ENCODE measurements around the gene MRGPRG.

Gene MRGPRG

GRCh38 chr11:3222003-3222855, 3.6 kb upstream of the MRGPRG start:
- Histone ChIP-seq H3K27me3 (ENCODE audit: low read depth, low read length) (no peaks in the 10 kb centered on the region), H3K4me1 (ENCODE audit: low read length) (no peaks in the 10 kb centered on the region), H3K36me3 (replicated peaks; ENCODE audit: low read depth, low read length) (no peaks in the 10 kb centered on the region), H3K27ac (ENCODE audit: low read length) (no peak overlapping the region), H2AFZ (ENCODE audit: low read depth, low read length) (no peak overlapping the region), H3K9me3 (ENCODE audit: insufficient read depth, low read length) (no peaks in the 10 kb centered on the region), H3K4me2 (ENCODE audit: low read length) (no peak overlapping the region), H3K9ac (ENCODE audit: low read length) (no peak overlapping the region), H4K20me1 (ENCODE audit: insufficient read depth, low read length) (no peaks in the 10 kb centered on the region), H3K4me3 (ENCODE audit: low read length) (no peak overlapping the region), H3K79me2 (ENCODE audit: low read length) (no peaks in the 10 kb centered on the region)
- TF ChIP-seq CTCF (IDR thresholded peaks at IDR 0.05; ENCODE audit: low read depth, low read length) (no peak), EZH2phosphoT487 (IDR thresholded peaks at IDR 0.05; ENCODE audit: low read depth) (no peak)

DNA sequence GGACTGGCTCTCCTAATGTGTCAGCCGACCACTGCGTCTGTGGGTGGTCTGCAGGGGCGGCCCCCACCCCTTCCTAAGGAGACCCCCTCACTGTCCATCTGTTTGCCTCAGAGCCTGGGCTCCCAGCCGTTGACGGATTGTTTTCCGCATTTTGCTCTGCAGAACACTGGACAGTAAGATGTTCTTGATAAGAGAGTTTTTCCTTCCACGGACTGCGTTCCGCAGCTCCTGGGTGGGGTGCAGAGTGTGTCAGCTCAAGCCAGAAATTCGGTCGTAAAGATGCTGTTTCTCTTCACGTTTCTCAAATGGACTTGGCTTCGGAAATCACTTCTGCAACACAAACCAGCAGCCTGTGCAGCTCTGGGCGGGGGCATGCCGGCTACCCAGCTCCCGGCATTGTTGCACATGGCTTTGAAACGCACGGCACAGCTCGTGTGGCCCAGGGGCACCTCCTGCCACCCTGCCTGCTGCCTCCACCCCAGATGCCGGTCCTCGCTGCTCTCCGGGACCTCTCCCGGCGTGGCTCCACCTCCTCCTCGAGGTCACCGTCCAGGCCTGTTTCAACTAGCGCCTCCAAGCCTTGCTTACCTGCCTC, 2.9 kb upstream of the MRGPRG start:
- no peaks in the 10 kb centered on the region for H4K20me1 ChIP-seq (ENCODE audit: insufficient read depth, low read length)
- no peak overlapping the region for H3K4me3 ChIP-seq (ENCODE audit: low read length)
- peaks cover under 1% of the 10 kb centered on the region for H3K27me3 ChIP-seq (ENCODE audit: low read depth, low read length)
- H3K36me3 ChIP-seq (replicated peaks; ENCODE audit: low read depth, low read length): no peaks in the 10 kb centered on the region
- no peak overlapping the region for H3K9ac ChIP-seq (ENCODE audit: low read length)
- no peak overlapping the region for H3K27ac ChIP-seq (ENCODE audit: low read length)
- TF ChIP-seq EZH2phosphoT487 (IDR thresholded peaks at IDR 0.05; ENCODE audit: low read depth) (no peak), CTCF (IDR thresholded peaks at IDR 0.05; ENCODE audit: low read depth, low read length) (no peak)
- no peaks in the 10 kb centered on the region for H3K4me1 ChIP-seq (ENCODE audit: low read length)
- no peaks in the 10 kb centered on the region for H3K79me2 ChIP-seq (ENCODE audit: low read length)
- H3K4me2 ChIP-seq (ENCODE audit: low read length): no peak overlapping the region
- H2AFZ ChIP-seq (ENCODE audit: low read depth, low read length): no peak overlapping the region
- H3K9me3 ChIP-seq (ENCODE audit: insufficient read depth, low read length): no peaks in the 10 kb centered on the region

- no peaks in the 10 kb centered on the region for H3K36me3 ChIP-seq (replicated peaks; ENCODE audit: low read depth, low read length)
- no peak overlapping the region for H3K9ac ChIP-seq (ENCODE audit: low read length)
- H3K27ac ChIP-seq (ENCODE audit: low read length): no peak overlapping the region
- H4K20me1 ChIP-seq (ENCODE audit: insufficient read depth, low read length): no peaks in the 10 kb centered on the region
- no peak overlapping the region for H3K4me3 ChIP-seq (ENCODE audit: low read length)
- no peaks in the 10 kb centered on the region for H3K9me3 ChIP-seq (ENCODE audit: insufficient read depth, low read length)
- no peak overlapping the region for H2AFZ ChIP-seq (ENCODE audit: low read depth, low read length)
- H3K4me2 ChIP-seq (ENCODE audit: low read length): no peak overlapping the region
- no peak for TF ChIP-seq EZH2phosphoT487 (IDR thresholded peaks at IDR 0.05; ENCODE audit: low read depth)
- TF ChIP-seq CTCF (IDR thresholded peaks at IDR 0.05; ENCODE audit: low read depth, low read length): no peak
- peaks cover 7% of the 10 kb centered on the region for H3K27me3 ChIP-seq (ENCODE audit: low read depth, low read length)
- no peaks in the 10 kb centered on the region for H3K4me1 ChIP-seq (ENCODE audit: low read length)
- no peaks in the 10 kb centered on the region for H3K79me2 ChIP-seq (ENCODE audit: low read length)
These were observed 2.2 kb upstream of the MRGPRG start for GRCh38 chr11:3220521-3221407.

DNA sequence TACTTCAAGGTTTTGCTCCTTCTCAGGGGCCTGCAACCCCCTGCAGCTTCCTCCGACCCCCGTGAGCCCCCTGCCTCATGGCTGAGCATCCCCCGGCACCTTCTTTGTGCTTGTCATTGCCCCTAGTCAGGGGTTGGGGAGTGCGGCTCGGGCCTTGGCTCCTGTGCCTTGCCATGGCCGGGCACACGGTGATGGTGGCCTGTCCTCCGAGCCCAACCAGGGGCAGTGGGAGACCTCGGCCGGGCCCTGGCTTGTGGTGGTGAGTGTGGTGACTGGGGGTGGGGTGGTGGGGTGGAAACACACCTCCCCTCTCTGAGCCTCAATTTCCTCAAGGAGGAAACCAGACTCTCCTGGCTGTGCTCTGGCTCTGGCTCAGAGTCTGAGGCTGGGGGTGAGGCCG, 1.5 kb upstream of the MRGPRG start:
- Histone ChIP-seq H3K9me3 (ENCODE audit: insufficient read depth, low read length) (no peaks in the 10 kb centered on the region), H3K9ac (ENCODE audit: low read length) (no peak overlapping the region), H3K27me3 (ENCODE audit: low read depth, low read length) (peaks cover 7% of the 10 kb centered on the region), H3K4me3 (ENCODE audit: low read length) (no peak overlapping the region), H4K20me1 (ENCODE audit: insufficient read depth, low read length) (no peaks in the 10 kb centered on the region), H3K79me2 (ENCODE audit: low read length) (no peaks in the 10 kb centered on the region), H3K27ac (ENCODE audit: low read length) (no peak overlapping the region), H3K36me3 (replicated peaks; ENCODE audit: low read depth, low read length) (no peaks in the 10 kb centered on the region), H2AFZ (ENCODE audit: low read depth, low read length) (no peak overlapping the region), H3K4me2 (ENCODE audit: low read length) (no peak overlapping the region), H3K4me1 (ENCODE audit: low read length) (no peaks in the 10 kb centered on the region)
- TF ChIP-seq EZH2phosphoT487 (IDR thresholded peaks at IDR 0.05; ENCODE audit: low read depth) (no peak), CTCF (IDR thresholded peaks at IDR 0.05; ENCODE audit: low read depth, low read length) (no peak)

Data from OCI-LY3 (cell line).